Right hindlimb (tissue), 1 donor: ENCODE data around the gene RAPSN.

Source experiments
- DNase-seq: peaks from one replicate; pipeline ENCODE4 v3.0.0-alpha.2; 2018

The RAPSN gene

DNA sequence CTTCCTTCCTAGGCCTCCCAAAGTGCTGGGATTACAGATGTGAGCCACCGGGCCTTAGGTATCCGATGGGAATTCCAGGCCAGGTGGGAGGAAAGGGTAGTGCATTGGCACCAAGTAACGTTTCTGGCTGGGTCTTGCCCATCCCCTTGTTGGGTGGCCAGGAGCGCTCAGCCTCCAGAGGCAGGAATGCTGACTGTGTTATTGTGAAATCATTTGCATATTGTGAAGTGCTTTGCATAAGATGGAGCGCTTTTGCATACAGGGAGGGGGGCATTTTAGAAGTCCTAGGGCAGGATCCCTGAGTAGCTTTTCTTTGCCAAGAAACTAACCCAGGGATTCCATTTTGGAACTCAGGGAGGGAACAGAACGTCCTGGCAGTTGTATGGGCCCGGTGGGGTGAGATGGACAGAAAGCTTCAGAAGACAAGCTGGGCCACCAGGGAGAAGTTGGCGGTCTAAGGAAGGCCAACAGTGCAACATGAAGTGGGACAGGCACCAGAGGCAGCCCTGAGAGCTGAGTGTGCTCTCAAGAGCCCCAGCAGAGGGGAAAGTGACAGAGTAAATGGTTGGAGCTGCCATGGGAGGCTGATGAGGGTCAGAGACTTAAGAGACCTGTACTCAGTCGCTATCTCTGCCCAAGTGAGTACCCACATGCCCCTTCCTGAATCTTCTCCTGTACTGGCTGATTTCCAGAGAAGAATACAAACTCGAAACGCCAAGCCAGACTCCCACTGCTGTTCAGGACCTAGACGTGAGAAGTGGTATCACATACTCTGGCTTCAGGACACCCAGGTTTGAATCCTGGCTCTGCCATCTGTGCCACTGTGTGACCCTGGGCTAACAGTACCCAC is 41.8 kb downstream of the RAPSN start:
- DNase-seq = no peak

DNA sequence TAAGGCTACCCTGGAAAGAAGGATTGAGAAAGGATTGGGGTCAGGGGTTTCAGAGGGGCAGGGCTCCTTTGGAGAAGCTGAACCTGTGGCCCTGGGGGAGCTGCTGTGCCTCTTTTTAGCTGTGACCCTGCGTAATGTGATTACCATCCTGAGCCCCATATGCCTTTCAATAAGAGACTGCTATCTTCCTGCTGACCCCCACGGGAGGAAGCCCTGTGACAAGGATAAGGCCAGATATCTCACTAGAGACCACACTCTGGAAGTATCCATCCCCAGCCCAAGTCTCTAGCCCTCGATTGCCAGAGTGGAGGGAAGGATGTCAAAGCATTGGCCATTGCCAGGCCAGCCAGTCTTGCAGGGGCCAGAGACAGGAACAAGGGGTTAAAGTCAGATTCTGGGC is 45.4 kb downstream of the RAPSN start:
- DNase-seq = no peak

DNA sequence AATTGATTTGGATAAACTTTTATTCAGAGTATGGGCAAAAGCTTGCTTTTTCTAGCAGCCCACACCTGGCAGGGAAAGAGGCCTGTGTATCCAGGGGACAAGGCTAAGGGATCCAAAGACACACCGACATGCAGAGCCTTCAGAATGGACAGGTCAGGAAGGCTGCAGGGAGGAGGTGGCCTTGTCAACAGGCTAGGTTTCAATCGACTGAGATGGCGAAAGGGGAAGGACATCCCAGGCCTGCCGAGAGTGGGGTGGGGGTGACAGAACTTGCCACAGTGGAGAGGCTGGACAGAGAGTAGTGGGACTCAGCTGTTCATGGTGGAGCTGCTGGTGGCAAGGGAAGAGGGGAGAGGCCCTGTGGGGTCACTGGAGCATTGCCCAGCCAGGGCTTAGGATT is 45.8 kb downstream of the RAPSN start:
- peak; percentile 17 for DNase-seq

DNA sequence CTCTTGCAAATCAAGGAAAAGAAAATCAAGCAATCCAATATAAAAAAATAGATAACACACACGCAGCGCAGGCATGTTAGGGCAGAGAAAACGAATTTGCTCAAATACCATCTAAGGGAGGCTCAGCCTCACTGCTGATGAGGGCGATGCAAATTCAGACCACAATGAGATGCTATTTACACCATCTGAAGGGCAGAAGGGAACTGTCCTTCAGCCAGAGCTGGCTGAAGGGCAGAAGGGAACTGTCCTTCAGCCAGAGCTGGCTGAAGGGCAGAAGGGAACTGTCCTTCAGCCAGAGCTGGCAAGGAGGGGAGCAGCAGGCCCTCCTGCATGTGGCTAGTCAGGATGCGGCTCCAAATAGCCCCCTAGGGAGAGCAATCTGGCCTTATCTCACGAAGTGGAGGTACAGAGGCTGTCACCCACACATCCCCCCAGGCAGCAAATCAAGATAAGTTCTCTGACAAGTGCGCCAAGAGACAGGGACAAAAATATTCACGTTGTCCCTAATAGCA is 48.1 kb downstream of the RAPSN start:
- no peak for DNase-seq

DNA sequence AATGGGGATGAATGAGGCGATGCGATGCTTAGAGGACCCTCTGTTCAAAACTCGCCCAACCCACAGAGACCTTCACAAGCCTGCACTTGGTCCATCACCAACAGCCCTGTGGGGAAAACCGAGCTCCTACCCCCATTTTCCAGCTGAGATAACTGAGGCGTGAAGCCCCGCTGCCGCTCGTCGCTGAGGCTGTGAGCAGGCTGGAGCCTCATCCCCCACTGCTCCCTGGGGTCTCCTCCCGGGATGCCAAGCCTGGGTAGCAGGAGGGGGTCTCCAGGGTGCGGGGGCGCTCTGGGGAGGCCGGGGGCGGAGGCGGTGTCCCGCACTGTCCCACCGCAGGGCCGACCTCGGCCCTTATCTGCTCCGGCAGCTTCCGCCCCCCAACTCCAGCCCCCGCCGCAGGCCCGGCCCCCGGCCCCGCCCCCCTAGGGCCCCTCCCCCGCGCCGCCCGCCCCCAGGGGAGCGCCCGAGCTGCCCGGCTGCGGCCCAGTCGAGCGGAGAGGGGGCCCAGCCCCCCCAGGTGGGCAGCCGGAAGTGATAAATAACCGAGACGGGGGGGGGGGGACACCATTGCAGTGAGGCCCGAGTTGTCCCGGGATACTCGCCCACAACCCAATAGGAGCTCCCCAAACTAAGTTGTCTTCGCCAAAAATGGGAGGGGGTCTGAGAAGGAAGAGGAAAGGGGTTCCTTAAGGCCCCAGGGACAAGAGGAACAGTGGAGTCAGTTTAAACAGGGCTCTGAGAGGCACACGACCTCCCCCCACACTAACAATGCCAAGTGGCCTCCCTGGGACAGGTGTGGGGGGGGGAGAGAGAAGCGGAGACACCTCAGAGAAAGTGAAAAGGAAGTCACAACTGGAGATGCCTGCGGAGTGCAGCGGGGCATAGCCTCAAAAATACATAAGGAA is 48.8 kb downstream of the RAPSN start:
- peak; percentile 63 for DNase-seq

DNA sequence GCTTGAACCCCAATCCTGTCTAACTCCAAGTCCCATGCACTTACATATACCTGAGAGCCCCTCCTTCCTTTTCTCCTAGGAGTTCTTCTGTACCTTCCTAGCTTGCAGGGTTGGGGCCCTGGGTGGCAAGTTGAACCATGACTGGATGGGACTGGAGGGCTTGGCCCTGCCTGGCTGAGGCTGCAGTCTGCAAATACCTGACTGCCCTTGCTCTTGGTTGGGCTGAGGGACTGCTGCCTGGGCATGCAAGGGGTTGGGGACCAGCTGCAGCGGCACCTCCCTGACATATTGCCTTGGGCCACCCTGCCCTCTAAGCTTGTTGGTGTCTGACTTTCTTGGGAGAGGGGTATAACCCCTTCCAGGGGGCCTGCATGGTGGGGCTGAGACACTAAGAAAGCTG is 50.4 kb downstream of the RAPSN start:
- DNase-seq = no peak

DNA sequence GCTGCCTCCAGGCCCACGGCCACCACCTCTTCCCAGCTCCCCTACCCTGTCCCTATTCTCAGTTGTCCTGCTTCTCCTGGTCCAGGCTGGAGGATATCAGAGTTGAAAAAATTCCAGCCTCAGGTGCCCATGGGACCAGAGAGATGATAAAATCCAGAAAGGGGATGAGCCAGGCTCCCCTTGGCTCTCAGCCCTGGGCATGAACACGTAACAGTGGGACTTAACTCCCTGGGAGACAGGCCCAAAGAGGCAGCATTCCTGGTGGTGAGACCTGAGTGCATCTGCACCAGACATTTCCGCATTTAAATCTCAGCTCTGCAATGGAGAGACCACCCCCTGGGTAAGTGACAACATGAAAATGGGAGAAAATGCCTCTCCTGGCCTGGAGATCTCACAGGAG is 50.9 kb downstream of the RAPSN start:
- no peak for DNase-seq

DNA sequence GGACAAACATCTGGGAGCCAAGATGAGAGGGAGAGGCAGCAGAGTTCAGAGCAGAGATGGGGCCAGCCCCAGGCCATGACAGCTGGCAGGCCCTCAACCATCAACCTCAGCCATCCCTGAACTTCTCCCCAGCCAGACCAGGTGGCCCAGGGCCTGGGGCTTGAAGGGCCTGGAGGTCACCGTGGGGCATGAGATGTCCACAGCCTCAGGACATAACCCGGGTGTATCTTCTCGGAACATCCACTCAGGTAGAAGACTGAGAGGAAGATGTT is 53.0 kb downstream of the RAPSN start:
- DNase-seq = no peak

DNA sequence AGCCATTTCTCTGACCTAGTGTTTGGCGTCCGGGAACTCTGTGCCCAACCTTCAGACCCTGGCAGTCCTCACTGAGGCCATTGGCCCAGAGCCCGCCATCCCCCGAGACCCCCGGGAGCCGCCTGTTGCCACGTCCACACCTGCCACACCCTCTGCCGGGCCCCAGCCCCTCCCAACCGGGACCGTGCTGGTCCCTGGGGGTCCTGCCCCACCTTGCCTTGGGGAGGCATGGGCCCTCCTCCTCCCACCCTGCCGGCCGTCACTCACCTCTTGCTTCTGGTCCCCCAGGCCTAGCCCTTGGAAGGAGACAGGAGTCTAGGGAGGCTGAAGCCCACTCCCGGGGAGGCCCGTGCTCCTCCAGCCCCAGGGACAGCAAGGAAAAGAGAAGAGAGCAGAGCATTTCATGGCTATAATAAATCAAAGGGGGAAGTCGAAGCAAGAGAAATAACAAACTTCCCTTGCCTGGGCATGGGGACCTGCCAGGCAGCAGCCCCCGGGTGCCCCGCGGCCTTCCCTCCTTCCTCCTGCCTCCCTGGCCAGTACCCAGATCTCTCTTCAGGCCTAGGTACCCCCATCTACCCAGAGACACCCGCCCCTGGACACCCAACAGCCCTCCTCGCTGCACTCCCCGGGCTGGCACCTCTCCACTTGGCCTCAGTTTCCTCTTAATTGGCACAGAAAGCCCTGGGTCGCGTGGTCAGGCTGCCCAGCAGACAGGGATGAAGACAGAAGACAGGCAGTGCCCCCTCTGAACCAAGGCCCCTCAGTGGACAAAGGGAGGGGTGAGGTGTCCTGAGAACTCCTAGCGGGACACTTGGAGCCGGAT is 53.5 kb downstream of the RAPSN start:
- DNase-seq = no peak

DNA sequence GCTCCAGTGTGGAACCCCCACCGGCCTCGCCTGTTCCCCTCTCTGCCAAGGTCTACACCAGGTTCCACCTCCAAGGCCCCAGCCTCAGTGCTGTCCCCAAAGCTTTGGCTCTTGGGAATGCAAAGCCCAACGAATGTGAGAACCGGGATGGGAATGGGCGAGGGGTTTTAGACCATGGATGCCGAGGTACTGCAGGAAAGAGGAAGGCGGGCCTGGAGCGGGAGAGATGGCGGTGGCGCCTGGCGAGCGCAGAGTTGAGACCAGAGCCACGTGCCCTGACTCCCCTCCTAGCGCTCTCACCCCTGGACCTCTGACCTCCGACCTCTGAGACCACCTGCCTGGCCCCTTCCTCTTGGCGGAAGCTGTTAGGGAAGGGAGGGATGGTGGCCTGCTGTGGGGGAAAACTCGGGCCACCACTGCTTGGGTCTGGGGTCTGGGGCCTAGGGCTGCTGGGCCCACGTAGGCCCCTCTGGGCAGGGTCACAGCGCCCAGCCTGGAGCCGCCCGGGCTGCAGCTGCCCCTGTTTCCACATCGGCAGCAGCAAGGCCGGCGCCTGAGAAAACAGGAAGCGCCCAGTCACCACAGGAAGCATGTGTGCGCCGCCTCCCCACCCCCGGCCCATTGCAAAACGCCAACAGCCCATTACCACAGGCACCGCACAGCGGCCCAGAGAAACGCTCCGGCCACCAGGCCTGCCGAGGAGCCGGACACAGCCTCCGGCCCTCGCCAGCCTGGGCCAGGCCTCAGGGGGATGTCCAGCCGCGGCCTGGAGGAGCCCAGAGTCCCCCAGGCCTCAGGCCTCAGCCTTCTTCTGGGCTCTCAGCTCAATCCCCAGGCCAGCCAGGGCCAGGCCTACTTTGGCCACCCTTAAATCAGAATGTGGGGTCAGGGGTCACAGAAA is 54.4 kb downstream of the RAPSN start:
- DNase-seq = peak; percentile 61

DNA sequence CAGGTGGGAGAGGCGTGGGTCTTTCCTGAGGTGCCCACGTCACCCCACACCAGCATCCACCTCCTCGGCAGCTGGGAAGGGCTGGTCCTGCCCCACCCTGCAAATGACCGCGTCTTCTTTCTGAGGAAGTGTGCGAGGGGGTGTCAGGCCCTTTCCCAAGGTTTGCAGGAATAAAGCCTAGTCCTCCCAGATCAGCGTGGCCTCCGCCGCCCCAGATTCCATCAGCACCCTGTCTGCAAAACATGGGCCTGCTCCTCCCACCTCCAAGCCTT is 55.0 kb downstream of the RAPSN start:
- DNase-seq = no peak

DNA sequence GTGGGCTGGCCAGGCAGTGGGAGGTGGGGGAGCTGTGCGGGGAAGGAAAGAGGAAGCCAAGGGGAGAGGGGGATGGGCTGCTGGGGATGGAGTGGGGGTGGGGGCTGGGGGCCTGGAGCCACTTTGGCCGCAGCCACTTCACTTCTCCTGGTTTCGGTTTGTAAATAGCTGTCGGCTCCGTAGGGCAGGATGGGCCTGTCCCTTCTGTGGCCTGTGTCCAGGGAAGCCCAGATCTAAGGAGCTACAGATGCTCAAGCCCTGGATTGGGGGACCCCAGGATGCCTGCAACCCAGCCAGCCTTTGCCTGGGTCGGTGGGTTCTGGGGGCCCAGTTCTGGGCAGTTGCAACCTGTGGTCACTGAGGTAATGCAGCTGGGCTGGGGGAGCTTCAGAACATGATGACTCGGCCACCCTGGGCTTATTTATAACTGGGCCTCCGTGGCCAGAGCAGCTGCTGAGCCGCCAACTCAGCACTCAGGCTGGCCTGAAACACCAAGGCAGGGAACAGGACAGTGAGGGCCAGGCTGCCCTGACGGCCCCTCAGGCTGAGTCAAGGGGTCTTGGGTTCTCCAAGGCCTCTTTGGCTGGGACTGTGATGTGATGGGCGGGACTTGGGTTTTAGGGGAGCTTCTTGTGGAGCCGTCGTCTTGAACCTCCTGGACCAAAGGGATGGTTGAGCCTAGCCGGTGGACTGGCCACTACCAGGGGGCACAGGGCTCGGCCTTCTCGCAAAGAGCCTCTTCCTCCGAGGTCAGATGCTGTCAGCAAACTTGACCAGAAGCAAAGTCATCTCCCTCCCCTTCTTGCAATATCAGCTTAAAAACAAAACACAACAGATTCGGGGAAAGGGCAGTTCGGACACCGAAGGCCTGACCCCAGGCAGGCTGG is 55.5 kb downstream of the RAPSN start:
- DNase-seq = peak; percentile 51

DNA sequence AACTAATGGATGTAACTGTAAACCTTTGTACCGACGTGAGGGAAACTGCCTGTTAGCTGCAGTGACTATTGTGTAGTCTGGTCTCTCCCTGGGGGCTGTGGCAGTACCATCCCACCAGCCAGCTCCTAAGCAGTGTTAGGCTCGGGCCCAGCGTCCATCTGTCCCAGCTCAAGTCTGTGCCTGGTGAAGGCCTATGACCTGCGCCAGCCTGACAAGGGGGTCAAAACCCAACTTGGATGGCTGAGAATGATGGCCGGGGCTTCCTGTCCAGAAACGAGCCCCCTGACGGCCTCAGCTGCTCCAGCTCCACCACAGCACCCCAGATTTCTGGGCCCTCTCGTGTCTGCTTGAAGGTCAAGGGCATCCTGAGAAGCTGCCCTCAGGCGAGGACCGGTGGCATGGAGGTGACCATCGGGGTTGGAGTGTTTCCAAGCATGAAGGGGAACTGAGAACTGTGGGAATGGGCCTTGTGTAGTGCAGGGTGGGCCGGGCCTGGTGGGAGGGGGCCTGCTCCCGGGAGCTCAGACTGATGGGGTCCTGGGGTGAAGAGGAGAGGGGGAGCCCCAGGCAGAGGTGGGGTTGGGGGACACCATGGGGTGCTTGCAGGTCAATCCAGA is 56.3 kb downstream of the RAPSN start:
- no peak for DNase-seq

DNA sequence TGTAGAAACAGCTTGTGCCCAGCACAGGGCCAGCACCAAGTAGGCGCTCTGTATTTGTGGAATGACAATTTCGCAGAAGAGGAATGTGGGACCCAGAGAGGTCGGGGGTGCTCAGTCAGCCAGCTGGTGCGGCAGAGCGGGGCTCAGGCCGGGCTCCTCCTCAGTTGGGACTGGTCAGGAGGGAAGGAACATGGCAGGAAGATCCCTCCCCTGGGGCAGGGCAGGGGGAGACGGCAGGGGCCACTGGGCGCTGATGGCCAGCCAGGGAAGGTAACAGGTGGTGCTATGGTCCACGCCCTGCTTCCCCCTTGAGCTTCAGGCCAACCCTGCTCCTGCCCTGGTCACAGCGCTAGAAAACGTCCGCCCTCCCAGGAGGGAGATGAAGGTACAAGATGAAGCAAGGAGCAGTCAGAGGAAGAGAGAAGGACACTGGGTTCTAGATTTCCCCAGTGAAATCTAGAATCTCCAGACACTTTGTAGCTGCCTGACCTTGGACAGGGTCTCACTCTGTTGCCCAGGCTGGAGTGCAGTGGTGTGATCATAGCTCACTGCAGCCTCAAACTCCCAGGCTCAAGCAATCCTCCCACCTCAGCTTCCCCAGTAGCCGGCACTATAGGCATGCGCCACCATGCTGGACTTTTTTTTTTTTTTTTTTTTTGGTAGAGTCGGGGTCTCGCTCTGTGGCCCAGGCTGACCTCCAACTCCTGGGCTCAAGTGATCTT is 57.1 kb downstream of the RAPSN start:
- no peak for DNase-seq

DNA sequence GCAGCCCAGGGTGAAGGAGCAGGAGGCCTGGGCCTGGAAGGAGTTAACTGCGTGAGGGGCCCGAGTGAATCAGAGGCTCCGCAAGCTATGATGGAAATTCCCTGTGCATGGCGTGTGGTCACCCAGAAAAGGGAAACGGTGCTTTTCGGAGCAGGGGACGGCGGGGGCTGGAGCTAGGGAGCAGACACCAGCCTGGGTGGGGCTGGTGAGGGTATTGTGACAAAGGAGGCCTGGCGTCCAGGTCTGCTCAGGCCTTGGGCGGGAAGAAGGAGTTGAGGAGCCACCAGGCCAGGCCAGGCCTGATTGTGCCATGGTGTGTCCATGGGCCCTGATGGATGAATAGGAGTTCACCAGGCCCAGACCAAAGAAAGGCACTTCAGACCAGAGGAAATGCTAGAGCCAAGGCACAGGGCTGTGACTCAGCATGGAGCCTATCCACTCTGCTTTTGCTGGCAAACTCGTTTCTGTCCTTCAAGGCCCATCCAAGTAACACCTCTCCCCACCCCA is 57.8 kb downstream of the RAPSN start:
- DNase-seq = no peak

DNA sequence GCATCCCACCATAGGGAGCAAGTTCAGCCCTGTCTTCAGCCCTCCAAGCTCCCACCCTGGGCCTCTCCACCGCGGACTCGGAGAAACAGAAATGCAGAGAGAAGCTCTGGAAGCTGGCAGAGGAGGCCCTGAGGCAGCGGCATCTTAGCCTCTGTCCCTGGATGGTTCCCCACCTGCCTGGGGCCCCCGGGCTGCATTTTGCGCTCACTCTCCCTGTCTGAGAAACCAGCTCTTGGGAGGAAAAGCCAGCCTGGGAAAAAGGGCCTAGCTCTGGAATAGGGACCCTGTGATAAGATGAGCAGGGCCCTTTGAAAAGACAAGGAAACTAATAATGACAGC is 58.5 kb downstream of the RAPSN start:
- no peak for DNase-seq

DNA sequence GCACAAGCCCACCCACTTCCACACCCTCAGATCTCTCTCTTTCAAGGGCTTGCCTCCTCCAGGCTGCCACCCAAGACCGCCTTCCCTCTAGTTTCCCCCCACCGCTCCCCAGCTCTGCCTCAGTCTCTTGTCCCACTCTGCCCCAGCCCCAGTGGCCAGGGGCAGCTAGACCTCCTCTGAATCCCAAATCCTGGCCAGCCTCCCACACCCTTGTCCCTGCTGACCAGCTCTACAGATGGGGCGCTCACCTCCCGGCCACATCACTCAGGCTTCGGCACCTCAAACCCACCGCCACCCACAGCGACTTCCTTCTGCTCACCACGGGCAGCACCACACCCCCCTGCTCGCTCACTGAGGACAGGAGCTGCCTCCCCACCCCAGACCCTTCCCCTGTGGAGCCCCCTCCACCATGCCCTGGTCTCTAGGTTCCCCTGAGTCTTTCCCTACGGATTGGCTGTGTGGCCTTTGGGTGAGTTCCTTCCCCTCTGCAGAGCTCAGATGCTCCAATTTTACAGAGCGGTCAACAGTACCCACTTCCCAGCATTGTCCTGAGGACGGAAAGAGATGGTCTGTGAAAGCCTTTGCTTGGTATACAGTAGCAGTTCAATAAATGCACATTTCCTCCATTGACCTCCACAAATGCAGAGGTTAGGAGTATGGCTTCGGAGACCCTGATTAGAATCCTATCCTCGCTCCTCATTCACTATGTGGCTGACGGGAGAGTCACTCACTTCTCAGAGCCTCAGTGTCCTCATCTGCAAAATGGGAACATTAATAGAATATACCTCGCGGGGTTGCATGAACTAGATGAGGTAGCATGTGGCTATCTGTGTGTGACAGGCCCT is 59.1 kb downstream of the RAPSN start:
- DNase-seq = no peak

DNA sequence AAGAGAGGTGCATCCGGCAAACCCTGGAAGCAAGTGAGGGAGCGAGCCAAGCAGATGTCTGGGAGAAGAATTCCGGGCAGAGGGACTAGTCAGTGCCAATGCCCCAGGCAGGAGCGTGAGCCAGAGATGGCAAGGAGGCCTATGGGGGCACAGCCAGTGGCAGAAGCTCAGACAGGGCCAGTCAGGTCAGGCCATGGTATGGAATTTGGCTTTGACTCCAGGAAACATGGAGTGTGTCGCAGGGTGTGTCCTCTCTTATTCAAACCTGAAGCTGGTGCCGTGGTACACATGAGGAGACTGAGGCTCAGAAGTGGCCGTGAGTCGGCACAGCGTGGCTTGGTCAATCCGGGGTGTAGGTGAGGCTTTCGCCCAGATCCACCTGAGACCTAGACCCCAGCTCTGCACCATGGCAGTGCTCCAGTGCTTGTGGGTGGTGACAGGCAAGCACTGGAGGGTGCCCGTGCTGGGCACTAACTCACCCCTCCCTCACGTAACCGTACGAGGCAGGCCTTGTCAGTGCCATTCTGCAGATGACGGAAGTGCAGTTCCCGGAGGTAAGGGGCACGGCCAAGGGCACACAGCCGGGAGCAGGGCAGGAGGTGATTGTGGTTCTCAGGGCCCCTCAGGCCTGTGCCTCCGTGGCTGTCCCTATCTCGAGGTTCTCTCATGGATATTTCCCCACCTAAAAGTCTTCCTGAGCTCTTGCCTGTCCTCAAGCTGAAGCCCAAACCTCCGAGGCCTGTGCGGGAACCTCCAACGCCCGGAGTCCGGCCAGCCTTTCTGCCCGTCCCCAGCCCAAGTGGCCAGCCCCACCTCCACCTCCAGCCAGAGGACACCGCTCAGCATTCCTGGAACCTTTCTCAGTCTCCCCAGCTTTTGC is 60.0 kb downstream of the RAPSN start:
- DNase-seq = no peak
